Myometrial cell (primary cell): Measurements from ENCODE around the gene RHBDL1. TPM values are rescaled to one million over a fixed set of nuclear protein-coding genes. Genes with fewer than 3 reads are reported as not detected.

ENCODE experiments used
- total RNA-seq: library from RNA; depleted of rRNA; stranded (reverse); fragments of >200 nt; gene quantifications from 2 replicates; pipeline ENCODE4 v1.2.3, GENCODE V29; 2015

RHBDL1 gene
- 0.58 and 2.7 TPM in 2 replicates for total RNA-seq

GRCh38 chr16:674968-675883 is at the start of gene RHBDL1:
Gene RHBDL1, plus strand, starts transcription at chr16:675671. Its CDS starts 120 bp downstream, at chr16:675791.

GRCh38 chr16:630815-631405 is 44.6 kb upstream of the RHBDL1 start, which contains the start of gene WFIKKN1:
Gene WFIKKN1, plus strand, starts transcription at chr16:630985. Its CDS starts 269 bp downstream, at chr16:631254.

GRCh38 chr16:636206-637080 is 39.0 kb upstream of the RHBDL1 start, which contains the start of gene METTL26:
Gene METTL26, minus strand, starts transcription at chr16:636305. Its CDS starts 15 bp downstream, at chr16:636290.

GRCh38 chr16:641326-642188 is 33.9 kb upstream of the RHBDL1 start, which contains the start of gene MCRIP2:
Gene MCRIP2, plus strand, starts transcription at chr16:641828. Its CDS starts 164 bp downstream, at chr16:641992.

GRCh38 chr16:648781-649589 is 26.5 kb upstream of the RHBDL1 start, which contains the start of gene WDR90:
Gene WDR90, plus strand, starts transcription at chr16:649365. Its CDS starts 52 bp downstream, at chr16:649417.

GRCh38 chr16:667780-668518 is 7.5 kb upstream of the RHBDL1 start, which contains the start of gene RHOT2:
Gene RHOT2, plus strand, starts transcription at chr16:668132. Its CDS starts 68 bp downstream, at chr16:668200.

GRCh38 chr16:679814-680624 is 4.5 kb downstream of the RHBDL1 start, which contains the start of gene STUB1:
Gene STUB1, plus strand, starts transcription at chr16:680410. Its CDS starts 116 bp downstream, at chr16:680526.

GRCh38 chr16:684071-684794 is 8.8 kb downstream of the RHBDL1 start, which contains the start of gene JMJD8:
Gene JMJD8, minus strand, starts transcription at chr16:684334. Its CDS starts 15 bp downstream, at chr16:684319.

GRCh38 chr16:705431-706188 is 30.1 kb downstream of the RHBDL1 start, which contains the start of gene FBXL16:
Gene FBXL16, minus strand, starts transcription at chr16:705801. Its CDS starts 8,396 bp downstream, at chr16:697405.

GRCh38 chr16:714558-715476 is 39.3 kb downstream of the RHBDL1 start, which contains the start of gene METRN:
Gene METRN, plus strand, starts transcription at chr16:715118. Its CDS starts 172 bp downstream, at chr16:715290.

GRCh38 chr16:720990-721764 is 45.7 kb downstream of the RHBDL1 start, which contains the start of gene ANTKMT:
Gene ANTKMT, plus strand, starts transcription at chr16:721146. Its CDS starts 129 bp downstream, at chr16:721275.

GRCh38 chr16:726438-727290 is 51.2 kb downstream of the RHBDL1 start, which contains the start of the genes CCDC78 and HAGHL:
Gene CCDC78, minus strand, starts transcription at chr16:726443. Its CDS starts 76 bp downstream, at chr16:726367.
Gene HAGHL, plus strand, starts transcription at chr16:727106. Its CDS starts 404 bp downstream, at chr16:727510.

